Amygdala (tissue), 56 donors: ENCODE data around the gene ABI1.
A peak's percentile ranks its signal among the peaks of the same experiment; 100 is the strongest.
"Not testable (repeated sequence)": the region's sequence is repeated elsewhere in the genome, so short reads cannot be mapped to it uniquely, and the experiment has no call there.

Source experiments
- DNase-seq, 56 donors: peaks; one replicate each; lab custom pipeline; 2025; lab: John Stamatoyannopoulos, UW

The ABI1 gene

GRCh38 chr10:26860443-26861204 lies at the start of gene ABI1:
Gene ABI1 (minus strand): TSS chr10:26860958. CDS start chr10:26860863, 95 bp downstream.
- peak; percentile 59 to 99 (median 96) for DNase-seq

GRCh38 chr10:26909753-26910152 lies 49.0 kb upstream of the ABI1 start:
- DNase-seq: no peak

GRCh38 chr10:26905253-26905781 lies 44.6 kb upstream of the ABI1 start:
- DNase-seq: not testable (repeated sequence)

- DNase-seq: no peak
These were observed 42.9 kb upstream of the ABI1 start for GRCh38 chr10:26903431-26904217.

- DNase-seq: peak in 4 of 56 donors; percentile 12 to 37 (median 16)
These were observed 31.7 kb upstream of the ABI1 start for GRCh38 chr10:26892306-26892923.

GRCh38 chr10:26890956-26891355 lies 30.2 kb upstream of the ABI1 start:
- peak in 18 of 56 donors; percentile 2 to 67 (median 16) for DNase-seq

- no peak for DNase-seq
These were observed 27.0 kb upstream of the ABI1 start for GRCh38 chr10:26887611-26888215.

GRCh38 chr10:26881600-26882331 lies 21.0 kb upstream of the ABI1 start:
- peak in 3 of 56 donors; percentile 13 to 34 (median 27) for DNase-seq

GRCh38 chr10:26879744-26880143 lies 19.0 kb upstream of the ABI1 start:
- DNase-seq: peak in 22 of 56 donors; percentile 5 to 80 (median 27)

- DNase-seq: no peak
These were observed 10.0 kb upstream of the ABI1 start for GRCh38 chr10:26870766-26871165.

- DNase-seq: no peak
These were observed 8.8 kb upstream of the ABI1 start for GRCh38 chr10:26869528-26869927.

- DNase-seq: no peak
These were observed 2.8 kb upstream of the ABI1 start for GRCh38 chr10:26863351-26864076.

GRCh38 chr10:26861205-26861998 lies 644 bp upstream of the ABI1 start:
- DNase-seq: no peak

GRCh38 chr10:26860102-26860442 lies 686 bp downstream of the ABI1 start:
- peak in 41 of 56 donors; percentile 9 to 67 (median 38) for DNase-seq

GRCh38 chr10:26859241-26860101 lies 1.3 kb downstream of the ABI1 start:
- DNase-seq: no peak

GRCh38 chr10:26858707-26859034 lies 2.1 kb downstream of the ABI1 start:
- DNase-seq: no peak

GRCh38 chr10:26857991-26858706 lies 2.6 kb downstream of the ABI1 start:
- no peak for DNase-seq
